GM13977 (cell line): Measurements from ENCODE around the gene WBP2.
"Not testable (repeated sequence)": the region's sequence is repeated elsewhere in the genome, so short reads cannot be mapped to it uniquely, and the experiment has no call there.

Source experiments
- DNase-seq: peaks from one replicate; pipeline ENCODE4 v3.0.0; 2012; ENCODE audit warnings: low spot score
- in situ Hi-C: fragments of 300-500 bp; cut with MboI; formaldehyde crosslinking; loops from one replicate; pipeline ENCODE4 v1.12.0; 2022; ENCODE audit warnings: low sequenced_read_pairs, low pct_unique_long_range_greater_than_20kb, mixed read lengths, inconsistent platforms; ENCODE audit not compliant: unreplicated experiment
- TF ChIP-seq, protein P1 (sequence below): IDR thresholded peaks from 2 replicates; pipeline ENCODE4 v1.5.1; 2012; ENCODE audit warnings: mild to moderate bottlenecking, control low read depth; ENCODE audit not compliant: insufficient read depth; ENCODE audit errors: extremely low read depth, missing control alignments

The WBP2 gene

GRCh38 chr17:75873587-75874322, 18.6 kb upstream of the WBP2 start:
- in situ Hi-C loops = no loop called here
- TF ChIP-seq, protein P1, sequence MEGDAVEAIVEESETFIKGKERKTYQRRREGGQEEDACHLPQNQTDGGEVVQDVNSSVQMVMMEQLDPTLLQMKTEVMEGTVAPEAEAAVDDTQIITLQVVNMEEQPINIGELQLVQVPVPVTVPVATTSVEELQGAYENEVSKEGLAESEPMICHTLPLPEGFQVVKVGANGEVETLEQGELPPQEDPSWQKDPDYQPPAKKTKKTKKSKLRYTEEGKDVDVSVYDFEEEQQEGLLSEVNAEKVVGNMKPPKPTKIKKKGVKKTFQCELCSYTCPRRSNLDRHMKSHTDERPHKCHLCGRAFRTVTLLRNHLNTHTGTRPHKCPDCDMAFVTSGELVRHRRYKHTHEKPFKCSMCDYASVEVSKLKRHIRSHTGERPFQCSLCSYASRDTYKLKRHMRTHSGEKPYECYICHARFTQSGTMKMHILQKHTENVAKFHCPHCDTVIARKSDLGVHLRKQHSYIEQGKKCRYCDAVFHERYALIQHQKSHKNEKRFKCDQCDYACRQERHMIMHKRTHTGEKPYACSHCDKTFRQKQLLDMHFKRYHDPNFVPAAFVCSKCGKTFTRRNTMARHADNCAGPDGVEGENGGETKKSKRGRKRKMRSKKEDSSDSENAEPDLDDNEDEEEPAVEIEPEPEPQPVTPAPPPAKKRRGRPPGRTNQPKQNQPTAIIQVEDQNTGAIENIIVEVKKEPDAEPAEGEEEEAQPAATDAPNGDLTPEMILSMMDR = no peak
- DNase-seq = no peak

- TF ChIP-seq, protein P1 = no peak
- DNase-seq = no peak
- in situ Hi-C loops = no loop called here
Observed at GRCh38 chr17:75872434-75873351, 17.6 kb upstream of the WBP2 start.

- in situ Hi-C loops, DNase-seq: not testable (repeated sequence)
Observed at GRCh38 chr17:75870228-75870627, 15.1 kb upstream of the WBP2 start.

DNA sequence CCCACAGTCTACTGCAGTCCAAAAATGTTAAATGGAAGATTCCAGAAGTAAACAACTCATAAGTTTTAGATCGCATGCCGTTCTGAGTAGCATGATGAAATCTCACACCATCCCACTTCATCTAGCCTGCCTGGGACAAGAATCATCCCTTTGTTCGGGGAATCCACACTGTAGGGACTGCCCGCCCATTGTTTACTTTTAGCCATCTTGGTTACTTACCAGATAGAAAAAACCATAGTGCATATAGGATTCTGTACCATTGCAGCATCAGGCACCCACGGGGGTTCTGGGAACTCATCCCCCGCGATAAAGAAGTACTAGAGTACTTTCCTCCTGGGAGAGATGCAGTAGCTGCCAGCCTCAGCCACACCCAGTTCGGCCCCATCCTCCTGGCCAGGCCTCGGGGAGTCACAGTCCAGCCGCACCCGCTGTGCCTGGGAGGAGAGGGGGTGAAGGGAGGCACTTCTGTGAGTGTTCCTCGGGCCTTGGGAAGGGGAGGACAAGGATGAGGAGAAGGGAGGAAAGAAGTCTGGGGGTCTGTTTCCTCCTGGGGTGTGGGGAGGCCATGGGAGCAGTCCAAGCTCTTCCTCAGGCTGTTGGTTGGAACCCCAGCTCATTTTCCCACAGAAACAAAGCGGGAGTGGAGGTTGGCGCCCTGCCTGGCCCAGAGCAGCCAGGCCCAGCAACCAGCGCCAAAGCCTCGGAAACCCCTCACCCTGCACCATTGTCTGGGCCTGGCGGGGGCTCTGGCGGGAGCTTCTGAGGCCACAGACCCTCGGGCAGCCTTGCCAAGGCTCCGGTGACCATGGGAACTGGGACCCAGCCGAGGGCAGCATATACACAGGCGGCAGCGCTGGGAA, 14.4 kb upstream of the WBP2 start:
- no peak for DNase-seq
- in situ Hi-C loops = no loop called here
- TF ChIP-seq, protein P1 = no peak

- in situ Hi-C loops, DNase-seq: not testable (repeated sequence)
Observed at GRCh38 chr17:75868730-75869281, 13.7 kb upstream of the WBP2 start.

DNA sequence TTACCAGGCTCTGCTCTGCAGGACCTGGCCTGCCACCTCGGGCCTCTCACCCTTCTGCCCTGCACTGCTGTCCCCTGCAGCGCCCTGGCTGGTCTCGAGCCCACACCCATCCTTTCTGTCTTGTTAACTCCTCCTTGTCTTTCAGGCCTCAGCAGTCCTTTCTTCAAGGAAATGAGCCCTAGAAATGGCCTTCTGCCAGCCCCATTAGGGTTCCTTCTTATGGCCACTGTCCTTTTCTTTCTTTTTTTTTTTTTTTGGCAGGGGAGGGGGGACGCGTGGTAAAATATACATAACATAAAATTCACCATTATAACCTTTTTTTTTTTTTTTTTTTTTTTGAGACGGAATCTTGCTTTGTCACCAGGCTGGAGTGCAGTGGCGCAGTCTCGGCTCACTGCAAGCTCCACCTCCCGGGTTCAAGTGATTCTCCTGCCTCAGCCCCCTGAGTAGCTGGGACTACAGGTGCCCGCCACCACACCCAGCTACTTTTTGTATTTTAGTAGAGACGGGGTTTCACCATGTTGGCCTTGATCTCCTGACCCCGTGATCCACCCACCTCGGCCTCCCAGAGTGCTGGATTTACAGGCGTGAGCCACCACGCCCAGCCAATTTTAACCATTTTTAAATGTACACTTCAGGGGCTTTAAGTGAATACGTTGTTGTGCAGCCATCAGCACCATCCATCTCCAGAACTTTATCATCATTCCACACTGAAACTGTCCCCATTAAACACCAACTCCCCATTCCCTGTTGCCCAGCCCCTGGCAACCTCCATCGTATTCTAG, 10.5 kb upstream of the WBP2 start:
- in situ Hi-C loops = not testable (repeated sequence)

GRCh38 chr17:75864887-75865286, 9.8 kb upstream of the WBP2 start:
- in situ Hi-C loops, DNase-seq: not testable (repeated sequence)

More for the DNA sequence above, 10.5 kb upstream of the WBP2 start:
- not testable (repeated sequence) for DNase-seq

DNA sequence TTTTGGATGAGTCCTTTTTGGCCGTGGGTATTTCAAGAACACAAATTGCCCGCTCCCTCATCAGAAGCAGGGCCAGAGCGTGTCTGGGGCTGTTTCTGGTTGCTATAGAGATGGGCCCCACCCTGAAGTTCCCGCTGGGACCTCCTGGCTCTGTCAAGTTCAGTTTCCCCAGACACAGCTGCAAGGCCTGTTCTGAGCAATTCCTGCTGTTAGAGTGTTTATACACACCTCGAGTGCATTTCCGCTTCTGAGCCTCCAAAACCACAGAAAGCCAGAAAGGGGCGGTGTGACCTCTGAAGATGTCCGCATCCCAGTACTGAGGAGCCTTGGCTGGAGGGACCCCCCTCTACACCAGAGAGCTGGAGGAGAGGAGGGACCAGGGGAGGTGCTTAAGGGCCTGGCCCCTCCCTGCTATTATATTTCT, 9.3 kb upstream of the WBP2 start:
- in situ Hi-C loops = no loop called here
- TF ChIP-seq, protein P1 = no peak
- DNase-seq = peak; percentile 72
